CD4-positive, alpha-beta memory T cell (primary cell): ENCODE measurements around the gene AREL1. TPM values are rescaled to one million over a fixed set of nuclear protein-coding genes. Genes with fewer than 3 reads are reported as not detected.

Experiments
- CTCF ChIA-PET: fragments of 350-600 bp; sonication (Branson Sonifier 250); formaldehyde crosslinking; loops from one replicate; lab custom pipeline; 2021; ENCODE audit warnings: inconsistent platforms; ENCODE audit not compliant: partially characterized antibody; lab: Charles Lee
- POLR2A ChIA-PET: fragments of 350-600 bp; sonication (Branson Sonifier 250); formaldehyde crosslinking; loops from one replicate; lab custom pipeline; 2021; ENCODE audit not compliant: partially characterized antibody; lab: Charles Lee
- DNase-seq, 5 donors: peaks; one replicate each; pipeline versions ENCODE4 v3.0.0 to v3.0.0-alpha.2; 2020 to 2022; ENCODE audit warnings: mixed read lengths in 1 of 5
- H3K27ac ChIP-seq: one replicate; pipeline ENCODE4 v1.7.0; 2013; ENCODE audit warnings: low read depth, low read length
- H3K27me3 ChIP-seq: 2 replicates; pipeline ENCODE4 v1.7.0; 2013; ENCODE audit warnings: mild to moderate bottlenecking, low read length, moderate library complexity; ENCODE audit not compliant: insufficient read depth
- H3K36me3 ChIP-seq: 2 replicates; pipeline ENCODE4 v1.7.0; 2013; ENCODE audit warnings: mild to moderate bottlenecking, low read length, moderate library complexity; ENCODE audit not compliant: insufficient read depth
- H3K4me1 ChIP-seq: 2 replicates; pipeline ENCODE4 v1.7.0; 2013; ENCODE audit warnings: mild to moderate bottlenecking, low read length, moderate library complexity; ENCODE audit not compliant: insufficient read depth
- H3K4me3 ChIP-seq, 2 donors: one replicate each; pipeline ENCODE4 v1.7.0; 2013; ENCODE audit warnings: low read length in 2 of 2, mild to moderate bottlenecking in 1 of 2
- H3K9me3 ChIP-seq, 2 donors: one replicate each; pipeline ENCODE4 v1.7.0; 2013; ENCODE audit warnings: low read length in 2 of 2, control low read depth in 1 of 2; ENCODE audit not compliant: control insufficient read depth in 1 of 2
- H3K27ac Mint-ChIP-seq, 7 donors: one replicate each; pipeline ENCODE4 v1.8.0; 2020 to 2021; ENCODE audit warnings: mixed read lengths in 7 of 7, mild to moderate bottlenecking in 6 of 7, inconsistent platforms in 3 of 7, moderate library complexity in 3 of 7
- H3K27me3 Mint-ChIP-seq, 2 donors: one replicate each; pipeline ENCODE4 v1.8.0; 2020 to 2021; ENCODE audit warnings: mixed read lengths in 2 of 2
- H3K36me3 Mint-ChIP-seq, 2 donors: one replicate each; pipeline ENCODE4 v1.8.0; 2020 to 2021; ENCODE audit warnings: mixed read lengths in 2 of 2, inconsistent platforms in 1 of 2, mild to moderate bottlenecking in 1 of 2
- H3K4me1 Mint-ChIP-seq, 4 donors: one replicate each; pipeline ENCODE4 v1.8.0; 2020 to 2021; ENCODE audit warnings: mixed read lengths in 4 of 4, mild to moderate bottlenecking in 1 of 4
- H3K4me3 Mint-ChIP-seq, 8 donors: one replicate each; pipeline ENCODE4 v1.8.0; 2020 to 2021; ENCODE audit warnings: mixed read lengths in 8 of 8, mild to moderate bottlenecking in 7 of 8, moderate library complexity in 6 of 8, inconsistent platforms in 3 of 8
- H3K9me3 Mint-ChIP-seq, 8 donors: one replicate each; pipeline ENCODE4 v1.8.0; 2020 to 2021; ENCODE audit warnings: mixed read lengths in 8 of 8, mild to moderate bottlenecking in 5 of 8, inconsistent platforms in 3 of 8, moderate library complexity in 1 of 8
- intact Hi-C: fragments of 100-400 bp; cut with micrococcal nuclease; formaldehyde crosslinking; loops from one replicate; pipeline ENCODE4 v1.15.1; 2023
- polyA plus RNA-seq, 2 donors: library from polyadenylated mRNA; unstranded; fragments of 300-500 nt; fragmentation: Illumina TruSeq; gene quantifications; one replicate each; pipeline ENCODE4 v1.2.3, GENCODE V29; 2021
- total RNA-seq, 2 experiments: library from RNA; stranded (reverse); gene quantifications; one replicate each; pipeline ENCODE4 v1.2.3, GENCODE V29; 2021

Gene AREL1
- total and polyA plus RNA-seq, 4 experiments from 2014 or later = 16.2 to 46.1 (median 34.3) TPM

GRCh38 chr14:74713395-74713735 lies 485 bp upstream of the AREL1 start:
- H3K4me3 ChIP-seq = peak overlapping the region; percentile 80 to 83
- H3K27ac Mint-ChIP-seq = peak overlapping the region; percentile 91 to 100 (median 99)
- peaks cover 38 to 57% (median 47%) of the 10 kb centered on the region in 4 donors for H3K4me1 Mint-ChIP-seq
- no peaks in the 10 kb centered on the region for H3K27me3 Mint-ChIP-seq
- H3K36me3 Mint-ChIP-seq = peaks cover 21 to 44% of the 10 kb centered on the region in 2 donors
- peak overlapping the region; percentile 91 for H3K27ac ChIP-seq
- peaks cover 0 to 3% (median 0%) of the 10 kb centered on the region in 8 donors for H3K9me3 Mint-ChIP-seq
- ChIA-PET POLR2A (interaction anchor here (2.0 kb wide), 1 partner anchor 50 kb away, joined by 9 read pairs; the partner anchor contains the start of gene YLPM1), CTCF (interaction anchor here (2.1 to 2.4 kb wide), 2 partner anchors 95 to 104 kb away, joined by 6 to 11 read pairs; no protein-coding TSS in a partner anchor)
- peak overlapping the region; percentile 90 to 100 (median 98) for H3K4me3 Mint-ChIP-seq
- H3K4me1 ChIP-seq = peaks cover 40% of the 10 kb centered on the region
- intact Hi-C loops = loop anchor here (1.0 to 2.0 kb wide), 3 partner anchors 50 to 411 kb away; partner anchors contain the start of genes ABCD4 and YLPM1
- no peak for DNase-seq
- no peaks in the 10 kb centered on the region for H3K27me3 ChIP-seq
- no peaks in the 10 kb centered on the region for H3K9me3 ChIP-seq
- peaks cover 12% of the 10 kb centered on the region for H3K36me3 ChIP-seq

GRCh38 chr14:74711651-74712050 lies 1.2 kb downstream of the AREL1 start:
- no peak for DNase-seq
- Mint-ChIP-seq H3K27me3 (no peaks in the 10 kb centered on the region), H3K36me3 (peaks cover 16 to 33% of the 10 kb centered on the region in 2 donors), H3K9me3 (peaks cover 0 to 3% (median 0%) of the 10 kb centered on the region in 8 donors), H3K27ac (no peak overlapping the region), H3K4me3 (peak overlapping the region in 7 of 8 donors; percentile 34 to 99 (median 70)), H3K4me1 (peaks cover 41 to 64% (median 50%) of the 10 kb centered on the region in 4 donors)
- Histone ChIP-seq H3K36me3 (peaks cover 8% of the 10 kb centered on the region), H3K9me3 (no peaks in the 10 kb centered on the region), H3K27ac (no peak overlapping the region), H3K27me3 (no peaks in the 10 kb centered on the region), H3K4me1 (peaks cover 40% of the 10 kb centered on the region), H3K4me3 (no peak overlapping the region)
- ChIA-PET CTCF (no interaction called here), POLR2A (no interaction called here)
- intact Hi-C loops = loop anchor here (2.0 kb wide), 1 partner anchor 409 kb away; the partner anchor contains the start of gene ABCD4

DNA sequence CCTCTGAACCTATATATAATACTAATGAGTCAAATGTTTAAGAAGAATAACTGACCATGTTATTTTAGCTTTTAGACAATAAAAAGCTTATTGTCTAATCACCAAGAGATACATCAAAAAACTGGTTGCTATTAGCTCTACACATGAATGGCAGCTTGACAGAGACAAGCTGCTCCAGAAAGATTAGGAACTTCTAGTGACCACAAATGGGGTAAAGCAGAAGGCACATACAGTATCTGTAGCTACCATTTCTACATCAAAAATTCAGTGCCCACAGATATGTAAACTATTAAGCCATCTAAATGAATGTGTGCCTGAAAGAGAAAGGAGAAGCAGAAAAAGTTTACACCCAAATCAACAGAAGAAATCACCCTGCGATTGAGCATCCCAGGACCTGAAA lies 2.4 kb downstream of the AREL1 start:
- no peak for DNase-seq
- H3K4me1 Mint-ChIP-seq = peaks cover 42 to 62% (median 52%) of the 10 kb centered on the region in 4 donors
- Histone ChIP-seq H3K27me3 (no peaks in the 10 kb centered on the region), H3K4me3 (no peak overlapping the region), H3K27ac (no peak overlapping the region), H3K9me3 (no peaks in the 10 kb centered on the region), H3K4me1 (peaks cover 40% of the 10 kb centered on the region), H3K36me3 (peaks cover 3% of the 10 kb centered on the region)
- peaks cover 0 to 3% (median 0%) of the 10 kb centered on the region in 8 donors for H3K9me3 Mint-ChIP-seq
- ChIA-PET CTCF (no interaction called here), POLR2A (no interaction called here)
- H3K27me3 Mint-ChIP-seq = no peaks in the 10 kb centered on the region
- peak overlapping the region in 4 of 7 donors; percentile 2 to 62 (median 28) for H3K27ac Mint-ChIP-seq
- peaks cover 5 to 26% of the 10 kb centered on the region in 2 donors for H3K36me3 Mint-ChIP-seq
- intact Hi-C loops = no loop called here
- peak overlapping the region in 3 of 8 donors; percentile 32 to 71 (median 36) for H3K4me3 Mint-ChIP-seq

GRCh38 chr14:74705613-74706500 lies 7.0 kb downstream of the AREL1 start:
- Histone ChIP-seq H3K4me1 (peaks cover 18% of the 10 kb centered on the region), H3K4me3 (no peak overlapping the region), H3K36me3 (no peaks in the 10 kb centered on the region), H3K9me3 (no peaks in the 10 kb centered on the region), H3K27me3 (no peaks in the 10 kb centered on the region), H3K27ac (no peak overlapping the region)
- ChIA-PET CTCF (interaction anchor here (0.5 to 1.7 kb wide), 3 partner anchors 16 to 97 kb away, joined by 3 to 7 read pairs (median 4); partner anchors contain the start of gene YLPM1), POLR2A (no interaction called here)
- H3K4me1 Mint-ChIP-seq = peaks cover 34 to 49% (median 39%) of the 10 kb centered on the region in 4 donors
- H3K27me3 Mint-ChIP-seq = no peaks in the 10 kb centered on the region
- peaks cover 0 to 6% (median 2%) of the 10 kb centered on the region in 8 donors for H3K9me3 Mint-ChIP-seq
- intact Hi-C loops = no loop called here
- DNase-seq = no peak
- no peak overlapping the region for H3K4me3 Mint-ChIP-seq
- peaks cover 18 to 20% of the 10 kb centered on the region in 2 donors for H3K36me3 Mint-ChIP-seq
- H3K27ac Mint-ChIP-seq = no peak overlapping the region

- CTCF ChIA-PET = no interaction called here
- intact Hi-C loops = no loop called here
- Histone ChIP-seq H3K4me3 (no peak overlapping the region), H3K9me3 (no peaks in the 10 kb centered on the region), H3K4me1 (peaks cover 6% of the 10 kb centered on the region), H3K27ac (no peak overlapping the region), H3K36me3 (no peaks in the 10 kb centered on the region), H3K27me3 (no peaks in the 10 kb centered on the region)
- H3K27me3 Mint-ChIP-seq = no peaks in the 10 kb centered on the region
- DNase-seq = no peak
- peaks cover 0 to 6% (median 2%) of the 10 kb centered on the region in 8 donors for H3K9me3 Mint-ChIP-seq
- peaks cover 25 to 45% (median 32%) of the 10 kb centered on the region in 4 donors for H3K4me1 Mint-ChIP-seq
- H3K4me3 Mint-ChIP-seq = no peak overlapping the region
- POLR2A ChIA-PET = no interaction called here
- peaks cover 19 to 24% of the 10 kb centered on the region in 2 donors for H3K36me3 Mint-ChIP-seq
- H3K27ac Mint-ChIP-seq = no peak overlapping the region
Measured at GRCh38 chr14:74704656-74705055, 8.2 kb downstream of the AREL1 start.

DNA sequence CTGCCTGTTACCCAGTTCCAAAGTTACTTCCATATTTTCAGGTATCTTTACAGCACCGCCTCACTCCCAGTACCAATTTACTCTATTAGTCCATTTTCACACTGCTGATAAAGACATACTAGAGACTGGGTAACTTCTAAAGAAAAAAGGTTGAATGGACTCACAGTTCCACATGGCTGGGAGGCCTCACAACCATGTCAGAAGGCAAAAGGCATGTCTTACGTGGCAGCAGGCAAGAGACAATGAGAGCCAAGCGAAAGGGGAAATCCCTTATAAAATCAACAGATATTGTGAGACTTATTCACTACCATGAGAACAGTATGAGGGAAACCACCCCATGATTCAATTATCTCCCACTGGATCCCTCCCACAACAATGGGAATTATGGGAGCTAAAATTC lies 9.8 kb downstream of the AREL1 start:
- no peak overlapping the region for H3K27ac Mint-ChIP-seq
- ChIA-PET POLR2A (no interaction called here), CTCF (no interaction called here)
- Histone ChIP-seq H3K4me1 (no peaks in the 10 kb centered on the region), H3K4me3 (no peak overlapping the region), H3K36me3 (peaks cover 6% of the 10 kb centered on the region), H3K9me3 (no peaks in the 10 kb centered on the region), H3K27me3 (no peaks in the 10 kb centered on the region), H3K27ac (no peak overlapping the region)
- H3K36me3 Mint-ChIP-seq = peaks cover 23 to 30% of the 10 kb centered on the region in 2 donors
- H3K27me3 Mint-ChIP-seq = no peaks in the 10 kb centered on the region
- H3K9me3 Mint-ChIP-seq = peaks cover 0 to 6% (median 2%) of the 10 kb centered on the region in 8 donors
- DNase-seq = no peak
- intact Hi-C loops = no loop called here
- H3K4me1 Mint-ChIP-seq = peaks cover 13 to 40% (median 27%) of the 10 kb centered on the region in 4 donors
- no peak overlapping the region for H3K4me3 Mint-ChIP-seq

DNA sequence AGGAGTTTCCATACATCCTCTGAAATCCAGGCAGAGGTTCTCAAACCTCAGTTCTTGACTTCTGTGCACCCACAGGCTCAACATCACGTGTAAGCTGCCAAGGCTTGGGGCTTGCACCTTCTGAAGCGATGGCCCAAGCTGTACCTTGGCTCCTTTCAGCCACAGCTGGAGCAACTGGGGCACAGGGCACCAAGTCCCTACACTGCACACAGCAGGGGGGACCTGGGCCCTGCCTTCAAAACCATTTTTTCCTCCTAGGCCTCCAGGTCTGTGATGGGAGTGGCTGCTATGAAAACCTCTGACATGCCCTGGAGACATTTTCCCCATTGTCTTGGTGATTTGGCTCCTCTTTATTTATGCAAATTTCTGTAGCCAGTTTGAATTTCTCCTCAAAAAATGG lies 10.6 kb downstream of the AREL1 start:
- H3K27me3 ChIP-seq = no peaks in the 10 kb centered on the region
- H3K4me1 Mint-ChIP-seq = peaks cover 17 to 40% (median 30%) of the 10 kb centered on the region in 4 donors
- peaks cover 27 to 34% of the 10 kb centered on the region in 2 donors for H3K36me3 Mint-ChIP-seq
- ChIA-PET CTCF (no interaction called here), POLR2A (no interaction called here)
- H3K4me3 ChIP-seq = no peak overlapping the region
- H3K27ac Mint-ChIP-seq = no peak overlapping the region
- no peak overlapping the region for H3K27ac ChIP-seq
- peaks cover 6% of the 10 kb centered on the region for H3K36me3 ChIP-seq
- no peaks in the 10 kb centered on the region for H3K27me3 Mint-ChIP-seq
- intact Hi-C loops = no loop called here
- no peak overlapping the region for H3K4me3 Mint-ChIP-seq
- no peak for DNase-seq
- no peaks in the 10 kb centered on the region for H3K4me1 ChIP-seq
- H3K9me3 Mint-ChIP-seq = peaks cover 0 to 6% (median 2%) of the 10 kb centered on the region in 8 donors
- no peaks in the 10 kb centered on the region for H3K9me3 ChIP-seq
